Measurements from ENCODE around the gene DFFB. TPM values are rescaled to one million over a fixed set of nuclear protein-coding genes. Genes with fewer than 3 reads are reported as not detected.

DFFB gene
- total and polyA plus RNA-seq, 2 donors (not counting 1 experiment from before 2014, with no cell fraction given) = 6.4 to 7.6 TPM

DNA sequence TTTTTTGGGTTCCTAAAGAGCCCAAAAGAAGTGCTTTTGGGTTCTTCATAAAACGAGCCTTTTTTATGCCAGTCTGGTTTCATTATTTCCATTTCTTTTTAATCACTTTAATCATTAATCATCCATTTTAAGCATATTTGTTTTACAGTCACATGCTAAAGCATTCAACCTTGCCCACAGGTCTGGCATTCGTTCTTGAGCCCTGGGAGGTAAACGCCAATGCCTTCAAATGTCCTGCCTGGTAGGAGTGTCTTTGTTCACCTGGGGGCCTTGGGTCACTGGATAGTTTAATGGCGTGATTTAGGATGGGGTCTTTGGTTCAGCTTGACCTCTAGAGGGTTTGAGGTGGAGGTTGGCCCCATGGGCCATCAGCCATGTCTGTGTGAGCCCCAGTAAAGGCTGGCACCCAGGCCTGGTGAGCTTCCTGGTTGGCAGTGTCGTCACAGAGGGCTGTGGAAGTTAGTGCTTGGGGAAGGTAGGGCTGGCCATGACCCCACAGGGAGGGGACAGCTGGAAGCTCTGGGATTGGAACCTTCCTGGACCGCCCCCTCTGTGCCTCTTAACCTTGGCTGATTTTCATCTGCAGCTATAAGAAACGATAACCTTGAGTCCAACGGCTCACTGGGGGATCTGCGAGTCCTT is 22.6 kb downstream of the DFFB start:
- H3K4me1 ChIP-seq (ENCODE audit: control insufficient read depth, extremely low read depth, insufficient read depth, low read length) = no peaks in the 10 kb centered on the region
- H3K9ac ChIP-seq (ENCODE audit: insufficient read depth, low read length) = no peak overlapping the region
- no peaks in the 10 kb centered on the region for H3K9me3 ChIP-seq (ENCODE audit: control insufficient read depth, insufficient read depth, low read depth, low read length)
- H2AFZ ChIP-seq (ENCODE audit: low read length) = no peak overlapping the region
- no peak for DNase-seq (ENCODE audit: low read depth in 2 of 2)
- no peaks in the 10 kb centered on the region for H3K36me3 ChIP-seq (ENCODE audit: control insufficient read depth, insufficient read depth, low read length)
- H3K4me3 ChIP-seq (replicated peaks in 1 of 4; ENCODE audit: control extremely low read depth in 1 of 4, insufficient read depth in 1 of 4, low read depth in 3 of 4, low read length in 4 of 4) = no peak overlapping the region
- H3K27ac ChIP-seq (ENCODE audit: insufficient read depth, low read length) = no peak overlapping the region
- TF ChIP-seq, protein P1, sequence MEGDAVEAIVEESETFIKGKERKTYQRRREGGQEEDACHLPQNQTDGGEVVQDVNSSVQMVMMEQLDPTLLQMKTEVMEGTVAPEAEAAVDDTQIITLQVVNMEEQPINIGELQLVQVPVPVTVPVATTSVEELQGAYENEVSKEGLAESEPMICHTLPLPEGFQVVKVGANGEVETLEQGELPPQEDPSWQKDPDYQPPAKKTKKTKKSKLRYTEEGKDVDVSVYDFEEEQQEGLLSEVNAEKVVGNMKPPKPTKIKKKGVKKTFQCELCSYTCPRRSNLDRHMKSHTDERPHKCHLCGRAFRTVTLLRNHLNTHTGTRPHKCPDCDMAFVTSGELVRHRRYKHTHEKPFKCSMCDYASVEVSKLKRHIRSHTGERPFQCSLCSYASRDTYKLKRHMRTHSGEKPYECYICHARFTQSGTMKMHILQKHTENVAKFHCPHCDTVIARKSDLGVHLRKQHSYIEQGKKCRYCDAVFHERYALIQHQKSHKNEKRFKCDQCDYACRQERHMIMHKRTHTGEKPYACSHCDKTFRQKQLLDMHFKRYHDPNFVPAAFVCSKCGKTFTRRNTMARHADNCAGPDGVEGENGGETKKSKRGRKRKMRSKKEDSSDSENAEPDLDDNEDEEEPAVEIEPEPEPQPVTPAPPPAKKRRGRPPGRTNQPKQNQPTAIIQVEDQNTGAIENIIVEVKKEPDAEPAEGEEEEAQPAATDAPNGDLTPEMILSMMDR (conservative IDR thresholded peaks at IDR 0.05 in 1 of 2, IDR thresholded peaks at IDR 0.05 in 1 of 2; ENCODE audit: low read depth in 1 of 2, low read length in 2 of 2) = no peak
- no peak for TF ChIP-seq EZH2 (IDR thresholded peaks at IDR 0.05; ENCODE audit: low read length, missing control alignments)
- no peak overlapping the region for H3K4me2 ChIP-seq (ENCODE audit: extremely low read depth, insufficient read depth, low read length)
- H3K27me3 ChIP-seq (ENCODE audit: control insufficient read depth, insufficient read depth, low read length) = no peaks in the 10 kb centered on the region
- no peaks in the 10 kb centered on the region for H4K20me1 ChIP-seq (ENCODE audit: control insufficient read depth, extremely low read depth, insufficient read depth, low read length)
- H3K79me2 ChIP-seq (ENCODE audit: control insufficient read depth, insufficient read depth, low read length) = no peaks in the 10 kb centered on the region

DNA sequence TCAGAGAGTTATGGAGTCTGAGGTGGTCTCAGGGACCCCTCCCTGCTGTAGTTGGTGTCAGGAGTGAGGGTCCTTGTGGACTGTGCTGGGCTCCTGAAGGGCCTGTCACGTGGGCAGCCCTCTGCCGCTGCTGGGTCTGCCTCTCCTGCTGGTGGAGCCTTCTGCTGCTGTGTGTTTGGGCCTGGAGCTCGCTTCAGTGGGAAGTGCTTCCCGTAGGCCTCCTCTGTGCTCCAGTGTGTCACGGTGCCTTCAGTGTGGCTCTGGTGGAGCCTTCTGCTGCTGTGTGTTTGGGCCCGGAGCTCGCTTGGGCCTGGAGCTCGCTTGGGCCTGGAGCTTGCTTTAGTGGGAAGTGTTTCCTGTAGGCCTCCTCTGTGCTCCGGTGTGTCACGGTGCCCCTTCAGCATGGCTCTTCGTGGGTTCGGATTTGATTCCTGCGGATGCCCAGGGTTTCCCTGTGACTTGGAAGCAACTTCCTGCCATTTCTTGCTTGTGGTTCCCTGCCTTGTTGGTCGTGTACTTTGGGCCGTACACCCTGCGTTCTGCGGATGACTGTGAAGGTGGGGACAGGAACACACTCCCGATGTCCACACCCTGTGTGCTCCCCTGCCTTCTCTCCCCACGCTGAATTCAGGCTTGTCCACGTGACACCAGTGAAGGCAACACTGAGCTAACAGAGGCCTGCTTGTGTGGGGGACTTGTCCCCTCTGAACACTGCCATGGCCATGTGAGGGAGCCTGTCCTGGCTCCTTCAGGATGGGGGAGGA is 23.3 kb downstream of the DFFB start:
- H3K4me3 ChIP-seq (replicated peaks in 1 of 4; ENCODE audit: control extremely low read depth in 1 of 4, insufficient read depth in 1 of 4, low read depth in 3 of 4, low read length in 4 of 4) = no peak overlapping the region
- no peaks in the 10 kb centered on the region for H3K79me2 ChIP-seq (ENCODE audit: control insufficient read depth, insufficient read depth, low read length)
- H3K27ac ChIP-seq (ENCODE audit: insufficient read depth, low read length) = no peak overlapping the region
- H3K9ac ChIP-seq (ENCODE audit: insufficient read depth, low read length) = no peak overlapping the region
- TF ChIP-seq EZH2 (IDR thresholded peaks at IDR 0.05; ENCODE audit: low read length, missing control alignments) = no peak
- TF ChIP-seq, protein P1 (conservative IDR thresholded peaks at IDR 0.05 in 1 of 2, IDR thresholded peaks at IDR 0.05 in 1 of 2; ENCODE audit: low read depth in 1 of 2, low read length in 2 of 2) = no peak
- H3K4me1 ChIP-seq (ENCODE audit: control insufficient read depth, extremely low read depth, insufficient read depth, low read length) = no peaks in the 10 kb centered on the region
- H3K36me3 ChIP-seq (ENCODE audit: control insufficient read depth, insufficient read depth, low read length) = no peaks in the 10 kb centered on the region
- H2AFZ ChIP-seq (ENCODE audit: low read length) = no peak overlapping the region
- no peaks in the 10 kb centered on the region for H4K20me1 ChIP-seq (ENCODE audit: control insufficient read depth, extremely low read depth, insufficient read depth, low read length)
- no peak overlapping the region for H3K4me2 ChIP-seq (ENCODE audit: extremely low read depth, insufficient read depth, low read length)
- no peaks in the 10 kb centered on the region for H3K9me3 ChIP-seq (ENCODE audit: control insufficient read depth, insufficient read depth, low read depth, low read length)
- H3K27me3 ChIP-seq (ENCODE audit: control insufficient read depth, insufficient read depth, low read length) = no peaks in the 10 kb centered on the region
- no peak for DNase-seq (ENCODE audit: low read depth in 2 of 2)

DNA sequence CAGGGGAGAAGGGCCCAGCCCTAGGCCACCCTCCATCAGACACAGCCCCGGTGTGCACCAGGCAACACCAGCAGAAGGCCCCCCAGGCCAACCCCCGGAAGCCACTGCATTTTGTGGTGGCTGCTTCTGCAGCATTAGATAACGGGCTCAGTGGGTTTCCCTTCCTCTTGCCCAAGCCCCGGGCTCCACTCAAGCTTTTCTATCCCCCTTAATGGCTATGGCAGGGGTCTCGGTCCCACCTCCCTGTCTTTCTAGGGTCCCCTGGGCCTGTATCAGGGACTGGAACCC is 23.9 kb downstream of the DFFB start:
- Histone ChIP-seq H3K9ac (ENCODE audit: insufficient read depth, low read length) (no peak overlapping the region), H3K27me3 (ENCODE audit: control insufficient read depth, insufficient read depth, low read length) (no peaks in the 10 kb centered on the region), H3K36me3 (ENCODE audit: control insufficient read depth, insufficient read depth, low read length) (no peaks in the 10 kb centered on the region), H3K4me2 (ENCODE audit: extremely low read depth, insufficient read depth, low read length) (no peak overlapping the region), H4K20me1 (ENCODE audit: control insufficient read depth, extremely low read depth, insufficient read depth, low read length) (no peaks in the 10 kb centered on the region), H3K9me3 (ENCODE audit: control insufficient read depth, insufficient read depth, low read depth, low read length) (no peaks in the 10 kb centered on the region), H3K27ac (ENCODE audit: insufficient read depth, low read length) (no peak overlapping the region), H3K4me3 (replicated peaks in 1 of 4; ENCODE audit: control extremely low read depth in 1 of 4, insufficient read depth in 1 of 4, low read depth in 3 of 4, low read length in 4 of 4) (no peak overlapping the region), H3K79me2 (ENCODE audit: control insufficient read depth, insufficient read depth, low read length) (no peaks in the 10 kb centered on the region), H2AFZ (ENCODE audit: low read length) (no peak overlapping the region), H3K4me1 (ENCODE audit: control insufficient read depth, extremely low read depth, insufficient read depth, low read length) (no peaks in the 10 kb centered on the region)
- no peak for DNase-seq (ENCODE audit: low read depth in 2 of 2)
- TF ChIP-seq, protein P1 (conservative IDR thresholded peaks at IDR 0.05 in 1 of 2, IDR thresholded peaks at IDR 0.05 in 1 of 2; ENCODE audit: low read depth in 1 of 2, low read length in 2 of 2) = no peak
- no peak for TF ChIP-seq EZH2 (IDR thresholded peaks at IDR 0.05; ENCODE audit: low read length, missing control alignments)

Measured in fibroblast of lung (primary cell).